Activated naive CD8-positive, alpha-beta T cell treated with anti-CD3 and anti-CD28 coated beads for 36 hours (primary cell): ENCODE results near the gene CCDC66. TPM values are rescaled to one million over a fixed set of nuclear protein-coding genes. Genes with fewer than 3 reads are reported as not detected.

Experiments
- DNase-seq: peaks from one replicate; pipeline ENCODE4 v3.0.0; 2021
- H3K27ac Mint-ChIP-seq: one replicate; pipeline ENCODE4 v1.8.0; 2022; ENCODE audit warnings: mild to moderate bottlenecking, moderate library complexity, mixed read lengths
- H3K27me3 Mint-ChIP-seq: one replicate; pipeline ENCODE4 v1.8.0; 2022; ENCODE audit warnings: mild to moderate bottlenecking, mixed read lengths
- H3K36me3 Mint-ChIP-seq: one replicate; pipeline ENCODE4 v1.8.0; 2021; ENCODE audit warnings: mild to moderate bottlenecking, mixed read lengths
- H3K4me1 Mint-ChIP-seq: one replicate; pipeline ENCODE4 v1.8.0; 2021; ENCODE audit warnings: mixed read lengths
- H3K4me3 Mint-ChIP-seq: one replicate; pipeline ENCODE4 v1.8.0; 2022; ENCODE audit warnings: mild to moderate bottlenecking, moderate library complexity, mixed read lengths
- H3K9me3 Mint-ChIP-seq: one replicate; pipeline ENCODE4 v1.8.0; 2022; ENCODE audit warnings: mixed read lengths
- total RNA-seq, 2 experiments: library from RNA; stranded (reverse); gene quantifications; one replicate each; pipeline ENCODE4 v1.2.3, GENCODE V29; 2021

CCDC66 gene
- total RNA-seq, 2 experiments from 2014 or later = 31.0 to 32.9 TPM

DNA sequence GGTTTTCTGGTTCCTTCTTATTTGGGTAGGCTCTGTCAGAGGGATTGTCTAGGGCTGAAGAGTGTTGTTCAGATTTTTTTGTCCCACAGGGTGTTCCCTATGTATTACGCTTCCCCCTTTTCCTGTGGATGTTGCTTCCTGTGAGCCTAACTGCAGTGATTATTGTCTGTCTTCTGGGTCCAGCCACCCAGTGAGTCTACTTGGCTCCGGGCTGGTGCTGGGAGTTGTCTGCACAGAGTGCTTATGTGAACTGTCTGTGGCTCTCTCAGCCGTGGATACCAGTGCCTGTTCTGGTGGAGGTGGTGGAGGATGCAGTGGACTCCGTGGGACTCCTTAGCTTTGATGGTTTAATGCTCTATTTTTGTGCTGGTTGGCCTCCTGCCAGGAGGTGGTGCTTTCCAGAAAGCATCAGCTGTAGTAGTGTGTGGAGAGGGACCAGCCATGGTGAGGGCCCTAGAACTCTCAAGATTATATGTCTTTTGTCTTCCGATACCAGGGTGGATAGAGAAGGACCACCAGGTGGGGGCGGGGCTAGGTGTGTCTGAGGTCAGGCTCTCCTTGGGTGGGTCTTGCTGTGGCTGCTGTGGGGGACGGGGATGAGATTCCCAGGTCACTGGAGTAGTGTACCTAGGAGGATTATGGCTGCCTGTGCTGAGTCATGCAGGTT lies 53.8 kb downstream of the CCDC66 start:
- Mint-ChIP-seq H3K9me3 (peaks cover 40% of the 10 kb centered on the region), H3K4me1 (peaks cover 54% of the 10 kb centered on the region), H3K27me3 (no peaks in the 10 kb centered on the region), H3K4me3 (no peak overlapping the region), H3K27ac (peak overlapping the region; percentile 39), H3K36me3 (peaks cover 81% of the 10 kb centered on the region)
- no peak for DNase-seq

- H3K27me3 Mint-ChIP-seq = no peaks in the 10 kb centered on the region
- H3K4me3 Mint-ChIP-seq = no peak overlapping the region
- no peak overlapping the region for H3K27ac Mint-ChIP-seq
- peaks cover 43% of the 10 kb centered on the region for H3K9me3 Mint-ChIP-seq
- peaks cover 57% of the 10 kb centered on the region for H3K4me1 Mint-ChIP-seq
- peaks cover 81% of the 10 kb centered on the region for H3K36me3 Mint-ChIP-seq
- no peak for DNase-seq
These were observed 54.4 kb downstream of the CCDC66 start for GRCh38 chr3:56611364-56611763.

GRCh38 chr3:56612146-56612545 lies 55.2 kb downstream of the CCDC66 start:
- Mint-ChIP-seq H3K4me3 (no peak overlapping the region), H3K27ac (peak overlapping the region; percentile 10)
- DNase-seq = no peak

GRCh38 chr3:56613016-56613415 lies 56.0 kb downstream of the CCDC66 start:
- Mint-ChIP-seq H3K9me3 (peaks cover 35% of the 10 kb centered on the region), H3K4me1 (peaks cover 54% of the 10 kb centered on the region), H3K27ac (no peak overlapping the region), H3K27me3 (no peaks in the 10 kb centered on the region), H3K36me3 (peaks cover 78% of the 10 kb centered on the region), H3K4me3 (no peak overlapping the region)
- no peak for DNase-seq

More at GRCh38 chr3:56612146-56612545, 55.2 kb downstream of the CCDC66 start:
- Mint-ChIP-seq H3K36me3 (peaks cover 80% of the 10 kb centered on the region), H3K4me1 (peaks cover 61% of the 10 kb centered on the region), H3K9me3 (peaks cover 36% of the 10 kb centered on the region), H3K27me3 (no peaks in the 10 kb centered on the region)

DNA sequence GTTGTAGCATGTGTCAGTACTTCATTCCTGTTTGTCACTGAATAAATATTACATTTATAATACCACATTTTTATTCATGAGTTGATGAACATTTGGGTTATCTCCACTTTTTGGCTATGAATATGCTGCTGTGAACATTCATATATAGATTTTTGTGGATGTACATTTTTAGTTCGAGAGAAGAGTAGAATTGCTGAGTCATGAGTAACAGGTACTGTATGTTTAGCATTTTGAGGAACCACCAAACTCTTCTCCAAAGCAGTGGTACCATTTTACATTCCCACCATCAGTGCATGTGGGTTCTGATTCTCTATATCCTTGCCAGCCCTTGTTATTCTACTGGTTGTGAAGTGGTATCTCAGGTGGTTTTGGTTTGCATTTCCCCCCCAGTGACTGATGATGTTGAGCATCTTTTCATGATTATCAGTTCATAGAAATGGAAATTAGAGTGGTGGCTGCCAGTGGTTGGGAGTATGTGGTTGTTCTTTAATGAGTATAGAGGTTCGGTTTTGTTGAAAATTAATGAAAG lies 59.6 kb downstream of the CCDC66 start:
- Mint-ChIP-seq H3K27ac (peak overlapping the region; percentile 57), H3K36me3 (peaks cover 66% of the 10 kb centered on the region), H3K4me3 (no peak overlapping the region), H3K27me3 (no peaks in the 10 kb centered on the region), H3K9me3 (peaks cover 9% of the 10 kb centered on the region), H3K4me1 (peaks cover 29% of the 10 kb centered on the region)
- no peak for DNase-seq

DNA sequence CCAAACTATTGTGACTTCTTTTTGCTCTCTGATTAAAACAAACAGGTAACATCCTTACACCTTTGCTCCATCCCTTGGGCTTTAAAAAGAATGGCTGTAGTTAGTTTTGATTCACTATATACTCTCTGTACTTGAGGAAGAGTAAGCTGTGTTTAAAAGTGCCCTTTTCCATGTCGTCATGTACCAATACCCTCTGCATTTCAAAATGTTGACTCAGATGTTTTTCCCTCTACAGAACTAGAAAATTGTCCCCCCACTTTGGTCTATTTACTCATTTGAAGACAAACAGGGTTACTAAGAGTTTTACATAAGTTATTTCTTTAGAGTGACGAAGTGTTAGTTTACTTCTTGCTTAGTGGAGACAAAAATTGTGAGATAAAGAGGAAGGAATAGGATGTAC lies 63.4 kb downstream of the CCDC66 start:
- no peaks in the 10 kb centered on the region for H3K27me3 Mint-ChIP-seq
- H3K4me1 Mint-ChIP-seq = peaks cover 18% of the 10 kb centered on the region
- no peak for DNase-seq
- no peak overlapping the region for H3K27ac Mint-ChIP-seq
- no peak overlapping the region for H3K4me3 Mint-ChIP-seq
- peaks cover 3% of the 10 kb centered on the region for H3K9me3 Mint-ChIP-seq
- H3K36me3 Mint-ChIP-seq = peaks cover 49% of the 10 kb centered on the region

GRCh38 chr3:56621681-56622080 lies 64.7 kb downstream of the CCDC66 start:
- no peaks in the 10 kb centered on the region for H3K27me3 Mint-ChIP-seq
- no peak for DNase-seq
- peaks cover 43% of the 10 kb centered on the region for H3K36me3 Mint-ChIP-seq
- peak overlapping the region; percentile 38 for H3K27ac Mint-ChIP-seq
- H3K4me3 Mint-ChIP-seq = no peak overlapping the region
- H3K4me1 Mint-ChIP-seq = peaks cover 12% of the 10 kb centered on the region
- no peaks in the 10 kb centered on the region for H3K9me3 Mint-ChIP-seq

DNA sequence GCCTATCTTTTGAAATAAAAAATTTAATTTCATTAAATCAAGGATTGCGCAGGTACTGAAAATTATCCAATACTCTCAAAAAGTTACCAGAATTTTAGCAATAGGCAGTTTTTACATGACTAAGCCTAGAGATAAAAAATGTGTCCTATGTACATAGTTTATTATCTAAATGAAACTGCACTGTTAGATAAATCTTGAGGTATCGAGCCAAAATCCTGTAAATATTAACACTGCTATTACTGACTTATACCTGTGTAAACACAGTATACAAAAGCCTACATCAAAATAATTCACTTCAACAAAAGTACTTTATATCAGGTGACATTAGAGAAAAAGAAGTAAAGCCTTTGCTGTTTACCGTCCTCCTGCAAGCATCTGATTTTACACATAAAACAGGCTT lies 65.4 kb downstream of the CCDC66 start:
- no peaks in the 10 kb centered on the region for H3K9me3 Mint-ChIP-seq
- no peak overlapping the region for H3K4me3 Mint-ChIP-seq
- no peak overlapping the region for H3K27ac Mint-ChIP-seq
- no peaks in the 10 kb centered on the region for H3K27me3 Mint-ChIP-seq
- no peak for DNase-seq
- H3K4me1 Mint-ChIP-seq = peaks cover 11% of the 10 kb centered on the region
- peaks cover 44% of the 10 kb centered on the region for H3K36me3 Mint-ChIP-seq

GRCh38 chr3:56624725-56625124 lies 67.8 kb downstream of the CCDC66 start:
- H3K9me3 Mint-ChIP-seq = no peaks in the 10 kb centered on the region
- peaks cover 12% of the 10 kb centered on the region for H3K4me1 Mint-ChIP-seq
- no peak overlapping the region for H3K4me3 Mint-ChIP-seq
- DNase-seq = no peak
- no peaks in the 10 kb centered on the region for H3K27me3 Mint-ChIP-seq
- H3K27ac Mint-ChIP-seq = peak overlapping the region; percentile 26
- peaks cover 35% of the 10 kb centered on the region for H3K36me3 Mint-ChIP-seq

- Mint-ChIP-seq H3K27ac (no peak overlapping the region), H3K36me3 (peaks cover 29% of the 10 kb centered on the region), H3K27me3 (no peaks in the 10 kb centered on the region), H3K4me1 (peaks cover 8% of the 10 kb centered on the region), H3K4me3 (no peak overlapping the region), H3K9me3 (no peaks in the 10 kb centered on the region)
- DNase-seq = no peak
These were observed 72.1 kb downstream of the CCDC66 start for GRCh38 chr3:56629047-56629446.

DNA sequence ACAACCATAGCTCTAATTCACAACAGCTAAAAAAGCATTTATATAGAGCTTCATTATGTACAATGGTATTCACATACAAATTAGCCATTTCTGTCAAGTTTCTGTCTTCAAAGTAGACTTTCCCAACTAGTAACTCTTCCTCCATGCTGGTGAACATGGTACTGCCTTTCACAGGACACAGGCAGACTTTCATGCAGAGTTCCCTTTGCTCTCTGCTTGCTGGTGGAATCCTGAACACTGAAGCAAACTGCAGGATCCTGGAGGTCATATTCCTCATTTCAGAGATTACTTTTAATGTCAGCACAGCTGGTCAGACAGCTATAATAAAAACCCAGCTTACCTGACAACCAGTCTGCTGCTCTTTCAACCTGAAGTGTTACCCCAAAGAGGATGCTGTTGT lies 72.5 kb downstream of the CCDC66 start:
- Mint-ChIP-seq H3K9me3 (no peaks in the 10 kb centered on the region), H3K27me3 (no peaks in the 10 kb centered on the region), H3K27ac (no peak overlapping the region), H3K36me3 (peaks cover 29% of the 10 kb centered on the region), H3K4me1 (peaks cover 5% of the 10 kb centered on the region), H3K4me3 (no peak overlapping the region)
- no peak for DNase-seq

GRCh38 chr3:56630966-56631365 lies 74.0 kb downstream of the CCDC66 start:
- Mint-ChIP-seq H3K9me3 (no peaks in the 10 kb centered on the region), H3K27ac (no peak overlapping the region), H3K27me3 (no peaks in the 10 kb centered on the region), H3K4me1 (peaks cover 9% of the 10 kb centered on the region), H3K36me3 (peaks cover 29% of the 10 kb centered on the region), H3K4me3 (no peak overlapping the region)
- DNase-seq = no peak

- Mint-ChIP-seq H3K36me3 (peaks cover 18% of the 10 kb centered on the region), H3K9me3 (no peaks in the 10 kb centered on the region), H3K4me3 (no peak overlapping the region), H3K4me1 (peaks cover 7% of the 10 kb centered on the region), H3K27me3 (no peaks in the 10 kb centered on the region), H3K27ac (no peak overlapping the region)
- no peak for DNase-seq
These were observed 76.2 kb downstream of the CCDC66 start for GRCh38 chr3:56633181-56633580.

DNA sequence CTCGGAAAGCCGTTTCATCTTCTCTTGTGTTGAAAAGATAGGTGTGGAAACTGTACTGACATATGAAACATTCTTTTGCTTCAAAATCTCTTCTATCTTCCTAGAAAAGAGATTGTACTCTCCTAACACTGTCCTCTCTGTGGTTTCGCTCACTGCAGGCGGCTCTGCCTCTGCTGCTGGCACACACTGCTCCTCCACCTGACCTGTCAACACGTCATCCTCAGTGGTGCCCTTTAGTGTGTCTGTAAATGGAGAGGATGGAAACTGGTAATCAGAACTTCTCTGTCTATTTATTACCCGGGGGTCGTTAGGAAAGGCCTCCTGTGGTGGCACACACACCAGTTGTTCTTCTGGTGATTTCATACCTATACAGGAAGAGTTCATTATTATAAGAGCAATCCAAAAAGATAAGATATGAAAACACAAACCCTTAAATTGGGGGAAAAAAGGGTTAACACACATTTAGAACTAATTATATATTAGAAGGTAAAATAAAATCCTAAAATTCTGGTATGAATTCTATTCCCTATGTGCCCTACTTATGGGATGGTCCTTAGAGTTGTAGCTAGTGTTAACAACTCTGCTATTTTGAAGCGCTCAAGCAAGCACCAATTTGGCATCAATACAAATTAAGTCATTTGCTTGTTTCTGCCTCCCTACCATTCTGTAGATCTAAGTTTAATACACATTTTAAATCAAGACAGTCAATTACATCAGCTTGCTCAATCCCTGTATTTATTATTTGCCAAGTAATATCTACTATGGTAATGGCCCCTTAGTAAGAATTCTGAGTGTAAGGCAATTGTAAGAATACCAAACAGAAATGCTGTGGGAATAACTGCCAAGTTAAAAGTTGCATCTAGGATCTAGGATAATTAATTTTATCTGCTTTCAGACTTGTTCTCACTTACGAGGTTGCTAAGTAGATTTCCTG lies 76.9 kb downstream of the CCDC66 start:
- DNase-seq = no peak
- Mint-ChIP-seq H3K9me3 (no peaks in the 10 kb centered on the region), H3K36me3 (peaks cover 18% of the 10 kb centered on the region), H3K27me3 (no peaks in the 10 kb centered on the region), H3K4me1 (peaks cover 7% of the 10 kb centered on the region), H3K4me3 (no peak overlapping the region), H3K27ac (no peak overlapping the region)

DNA sequence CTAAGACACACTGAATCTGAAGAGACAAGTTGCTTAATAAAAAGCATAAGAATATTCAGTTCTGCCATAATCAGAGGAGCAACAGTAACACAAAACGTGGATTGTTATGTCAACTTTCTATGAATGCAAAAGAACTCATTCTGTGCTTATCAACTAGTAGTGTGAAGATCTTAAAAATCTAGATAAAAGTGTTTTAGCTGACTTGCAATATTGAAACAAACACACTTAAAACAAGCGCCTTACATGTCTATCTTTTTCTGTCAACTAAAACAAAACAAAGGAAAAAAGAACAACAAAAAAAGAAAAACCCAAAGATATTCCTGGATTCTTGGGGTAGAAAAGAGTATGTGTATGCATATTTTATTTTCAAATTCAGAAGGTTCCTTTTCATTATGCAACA lies 88.4 kb downstream of the CCDC66 start:
- Mint-ChIP-seq H3K4me1 (peaks cover 26% of the 10 kb centered on the region), H3K9me3 (no peaks in the 10 kb centered on the region), H3K27me3 (no peaks in the 10 kb centered on the region), H3K4me3 (no peak overlapping the region), H3K36me3 (peaks cover 33% of the 10 kb centered on the region), H3K27ac (no peak overlapping the region)
- no peak for DNase-seq
